Measurements from ENCODE around the gene AKR1C3. TPM values are rescaled to one million over a fixed set of nuclear protein-coding genes. Genes with fewer than 3 reads are reported as not detected.

AKR1C3 gene
- total RNA-seq, 2 donors from 2014 or later, result 6.5 to 12.8 TPM

DNA sequence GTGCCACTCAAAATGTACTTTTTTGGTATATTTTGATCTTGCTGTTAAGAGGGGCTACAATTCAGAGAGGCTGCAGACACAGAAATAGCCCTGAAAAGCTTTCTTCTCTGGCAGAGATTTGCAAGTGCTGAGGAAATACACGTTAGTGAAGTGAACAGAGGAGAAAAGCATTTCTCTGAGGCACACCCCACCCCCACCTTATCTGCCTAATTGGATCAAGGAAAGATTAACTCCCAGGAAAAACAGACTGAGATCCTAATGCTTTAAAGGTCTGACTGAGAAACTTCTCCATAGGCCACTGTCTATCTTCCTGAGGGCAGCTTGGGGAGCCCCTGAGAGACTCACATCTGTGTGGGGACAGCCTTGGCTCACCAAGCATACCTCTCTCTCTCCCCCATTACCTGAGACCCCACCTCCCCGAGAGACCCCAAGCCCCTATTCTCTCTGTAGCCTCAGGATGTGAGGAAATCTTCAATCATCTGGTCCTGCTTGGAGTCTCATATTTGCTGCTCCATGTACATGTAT lies 14.8 kb upstream of the AKR1C3 start:
- 74% methylated on average over 2 of the region's 2 CpGs for WGBS
- H3K27ac ChIP-seq, result no peak overlapping the region
- H3K9me3 ChIP-seq, result no peaks in the 10 kb centered on the region
- intact Hi-C loops (cut with DNase I), result loop anchor here (5.0 kb wide), 1 partner anchor 37 kb away; no protein-coding TSS in a partner anchor
- TF ChIP-seq POLR2A (IDR thresholded peaks at IDR 0.05), result no peak
- TF ChIP-seq POLR2AphosphoS5 (IDR thresholded peaks at IDR 0.05), result no peak
- TF ChIP-seq, protein P1, sequence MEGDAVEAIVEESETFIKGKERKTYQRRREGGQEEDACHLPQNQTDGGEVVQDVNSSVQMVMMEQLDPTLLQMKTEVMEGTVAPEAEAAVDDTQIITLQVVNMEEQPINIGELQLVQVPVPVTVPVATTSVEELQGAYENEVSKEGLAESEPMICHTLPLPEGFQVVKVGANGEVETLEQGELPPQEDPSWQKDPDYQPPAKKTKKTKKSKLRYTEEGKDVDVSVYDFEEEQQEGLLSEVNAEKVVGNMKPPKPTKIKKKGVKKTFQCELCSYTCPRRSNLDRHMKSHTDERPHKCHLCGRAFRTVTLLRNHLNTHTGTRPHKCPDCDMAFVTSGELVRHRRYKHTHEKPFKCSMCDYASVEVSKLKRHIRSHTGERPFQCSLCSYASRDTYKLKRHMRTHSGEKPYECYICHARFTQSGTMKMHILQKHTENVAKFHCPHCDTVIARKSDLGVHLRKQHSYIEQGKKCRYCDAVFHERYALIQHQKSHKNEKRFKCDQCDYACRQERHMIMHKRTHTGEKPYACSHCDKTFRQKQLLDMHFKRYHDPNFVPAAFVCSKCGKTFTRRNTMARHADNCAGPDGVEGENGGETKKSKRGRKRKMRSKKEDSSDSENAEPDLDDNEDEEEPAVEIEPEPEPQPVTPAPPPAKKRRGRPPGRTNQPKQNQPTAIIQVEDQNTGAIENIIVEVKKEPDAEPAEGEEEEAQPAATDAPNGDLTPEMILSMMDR (IDR thresholded peaks at IDR 0.05), result no peak
- no peak for DNase-seq (ENCODE audit: low spot score)
- peaks cover 2% of the 10 kb centered on the region for H3K27me3 ChIP-seq (replicated peaks; ENCODE audit: insufficient read depth)
- no peaks in the 10 kb centered on the region for H3K4me1 ChIP-seq (replicated peaks)
- H3K36me3 ChIP-seq, result no peaks in the 10 kb centered on the region
- H3K4me3 ChIP-seq, result no peak overlapping the region

DNA sequence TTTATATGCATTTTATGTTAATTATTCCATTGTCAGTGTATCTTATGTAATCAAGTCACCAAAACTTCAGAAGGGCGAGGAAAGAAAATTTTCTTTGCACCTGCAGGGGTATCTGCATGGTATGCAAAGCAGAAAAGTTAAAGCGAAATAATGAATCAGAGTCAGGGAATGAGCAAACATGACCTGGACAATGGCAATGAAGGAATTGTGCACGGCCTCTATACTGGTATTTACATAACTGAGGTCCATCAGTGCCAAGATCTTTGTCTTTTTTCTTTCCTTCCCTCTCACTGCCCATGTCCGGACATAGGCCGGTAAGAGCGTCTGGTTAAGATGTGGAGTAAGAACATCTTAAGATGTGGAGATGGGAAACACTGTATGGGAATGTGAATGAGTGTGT lies 14.4 kb upstream of the AKR1C3 start:
- Histone ChIP-seq H3K9me3 (no peaks in the 10 kb centered on the region), H3K4me3 (no peak overlapping the region), H3K36me3 (no peaks in the 10 kb centered on the region), H3K4me1 (replicated peaks) (no peaks in the 10 kb centered on the region), H3K27ac (no peak overlapping the region), H3K27me3 (replicated peaks; ENCODE audit: insufficient read depth) (peaks cover 2% of the 10 kb centered on the region)
- 79% methylated on average over 6 of the region's 6 CpGs for WGBS
- intact Hi-C loops (cut with DNase I), result loop anchor here (5.0 kb wide), 1 partner anchor 38 kb away; no protein-coding TSS in a partner anchor
- no peak for TF ChIP-seq POLR2A (IDR thresholded peaks at IDR 0.05)
- TF ChIP-seq POLR2AphosphoS5 (IDR thresholded peaks at IDR 0.05), result no peak
- TF ChIP-seq, protein P1 (IDR thresholded peaks at IDR 0.05), result no peak
- no peak for DNase-seq (ENCODE audit: low spot score)

DNA sequence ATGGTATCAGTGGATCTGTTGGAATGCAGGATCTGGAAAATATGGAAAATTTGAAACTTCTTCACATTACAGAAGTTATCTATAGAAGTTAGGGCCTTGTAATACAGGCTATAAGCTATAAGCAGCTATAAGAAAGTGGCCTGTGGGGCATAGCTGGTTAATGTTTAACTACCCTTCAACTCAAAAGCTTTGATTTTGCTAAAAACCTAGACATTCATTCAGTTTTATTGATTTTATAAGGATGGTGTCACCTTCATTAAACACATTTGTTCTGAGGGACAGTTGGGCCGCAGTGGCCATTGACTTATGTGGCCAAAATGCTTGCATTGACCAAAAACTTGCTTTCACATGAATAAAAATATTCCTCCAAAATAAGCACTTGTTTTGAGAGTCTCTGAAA lies 13.1 kb upstream of the AKR1C3 start:
- Histone ChIP-seq H3K4me1 (replicated peaks) (no peaks in the 10 kb centered on the region), H3K9me3 (no peaks in the 10 kb centered on the region), H3K36me3 (no peaks in the 10 kb centered on the region), H3K4me3 (no peak overlapping the region), H3K27ac (no peak overlapping the region), H3K27me3 (replicated peaks; ENCODE audit: insufficient read depth) (peaks cover 2% of the 10 kb centered on the region)
- 93% methylated on average over 1 of the region's 1 CpG for WGBS
- no peak for DNase-seq (ENCODE audit: low spot score)
- TF ChIP-seq, protein P1 (IDR thresholded peaks at IDR 0.05), result no peak
- TF ChIP-seq POLR2A (IDR thresholded peaks at IDR 0.05), result no peak
- no peak for TF ChIP-seq POLR2AphosphoS5 (IDR thresholded peaks at IDR 0.05)
- intact Hi-C loops (cut with DNase I), result no loop called here

DNA sequence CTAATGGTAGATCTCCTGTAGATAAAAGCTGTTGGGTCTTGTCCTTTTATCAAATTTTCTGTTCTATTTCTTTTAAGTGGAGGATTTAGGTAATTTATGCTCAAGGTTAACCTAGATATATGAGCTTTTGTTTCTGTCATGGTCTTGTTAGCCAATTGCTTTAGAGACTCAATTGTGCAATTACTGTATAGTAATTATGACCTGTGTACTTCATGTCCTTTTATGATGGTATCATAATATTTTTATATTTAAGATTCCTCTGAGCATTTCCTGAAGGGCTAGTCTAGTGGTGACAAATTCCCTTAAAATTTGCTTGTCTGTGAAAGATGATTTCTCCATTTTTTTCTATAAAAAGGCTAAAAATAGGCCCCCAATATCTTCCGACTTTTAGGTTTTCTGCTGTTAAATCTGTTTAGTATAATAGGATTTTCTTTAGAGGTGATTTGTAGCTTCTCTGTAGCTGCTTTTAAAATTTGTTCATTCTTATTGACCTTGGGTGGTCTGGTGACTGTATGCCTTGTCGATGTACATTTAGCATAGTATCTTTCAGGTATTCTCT lies 5.4 kb upstream of the AKR1C3 start:
- Histone ChIP-seq H3K9me3 (no peaks in the 10 kb centered on the region), H3K4me3 (no peak overlapping the region), H3K27ac (no peak overlapping the region), H3K4me1 (replicated peaks) (no peaks in the 10 kb centered on the region), H3K27me3 (replicated peaks; ENCODE audit: insufficient read depth) (no peaks in the 10 kb centered on the region), H3K36me3 (no peaks in the 10 kb centered on the region)
- TF ChIP-seq POLR2A (IDR thresholded peaks at IDR 0.05) (no peak), POLR2AphosphoS5 (IDR thresholded peaks at IDR 0.05) (no peak)
- TF ChIP-seq, protein P1 (IDR thresholded peaks at IDR 0.05), result no peak
- 86% methylated on average over 2 of the region's 2 CpGs for WGBS
- intact Hi-C loops (cut with DNase I), result no loop called here
- DNase-seq (ENCODE audit: low spot score), result no peak

DNA sequence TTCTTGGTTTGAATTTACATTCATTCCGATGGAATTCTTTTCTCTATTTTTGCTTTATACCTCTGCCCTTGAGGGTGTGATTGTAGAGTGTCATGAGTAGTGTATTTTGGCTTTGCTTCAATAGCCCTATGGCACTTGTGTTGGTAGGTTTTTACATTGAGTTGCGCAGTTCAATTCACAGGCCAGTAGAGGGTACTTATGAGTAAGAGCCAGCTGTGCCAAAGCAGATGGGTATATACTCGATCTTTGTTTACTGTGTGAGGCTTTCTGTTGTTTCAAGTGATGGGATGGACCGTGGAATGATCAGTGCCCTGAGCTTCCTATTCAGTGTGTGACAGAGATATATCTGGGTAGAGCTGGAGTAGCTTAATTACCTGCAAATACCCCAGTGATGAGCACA lies 4.3 kb upstream of the AKR1C3 start:
- WGBS, result 66% methylated on average over 4 of the region's 4 CpGs
- TF ChIP-seq, protein P1 (IDR thresholded peaks at IDR 0.05), result no peak
- no peak for TF ChIP-seq POLR2AphosphoS5 (IDR thresholded peaks at IDR 0.05)
- TF ChIP-seq POLR2A (IDR thresholded peaks at IDR 0.05), result no peak
- no peaks in the 10 kb centered on the region for H3K4me1 ChIP-seq (replicated peaks)
- no peaks in the 10 kb centered on the region for H3K27me3 ChIP-seq (replicated peaks; ENCODE audit: insufficient read depth)
- no peaks in the 10 kb centered on the region for H3K36me3 ChIP-seq
- no peak overlapping the region for H3K4me3 ChIP-seq
- no peak overlapping the region for H3K27ac ChIP-seq
- no peaks in the 10 kb centered on the region for H3K9me3 ChIP-seq
- intact Hi-C loops (cut with DNase I), result loop anchor here (5.0 to 10.0 kb wide), 3 partner anchors 48 to 295 kb away; no protein-coding TSS in a partner anchor
- DNase-seq (ENCODE audit: low spot score), result no peak

Data from prostate gland (tissue), 2 donors.